ENCODE measurements around the gene IGF1R.

- TF ChIP-seq CTCF (IDR thresholded peaks at IDR 0.05; ENCODE audit: poor library complexity) = peak; percentile 49
- no peak for TF ChIP-seq EZH2 (IDR thresholded peaks at IDR 0.05; ENCODE audit: borderline replicate concordance)
- TF ChIP-seq EZH2phosphoT487 (IDR thresholded peaks at IDR 0.05; ENCODE audit: low read depth, severe bottlenecking, unreplicated experiment) = no peak
These were observed 233.5 kb downstream of the IGF1R start for GRCh38 chr15:98881526-98882520.
